ENCODE measurements around the gene TOB1. TPM values are rescaled to one million over a fixed set of nuclear protein-coding genes. Genes with fewer than 3 reads are reported as not detected.

TOB1 gene
- total RNA-seq, 1 experiment from 2014 or later = 86.0 TPM

GRCh38 chr17:50893183-50893993 lies 27.2 kb upstream of the TOB1 start:
- intact Hi-C loops (cut with micrococcal nuclease) = no loop called here
- peak; percentile 17; the same call in 1 of the 2 replicates for TF ChIP-seq POLR2AphosphoS5 (IDR thresholded peaks at IDR 0.05; ENCODE audit: low read depth, low read length)
- peak; percentile 71 for TF ChIP-seq JUND (IDR thresholded peaks at IDR 0.05)
- TF ChIP-seq EZH2phosphoT487 (IDR thresholded peaks at IDR 0.05; ENCODE audit: borderline replicate concordance) = no peak
- no peak for TF ChIP-seq YY1 (IDR thresholded peaks at IDR 0.05; ENCODE audit: extremely low read depth, insufficient replicate concordance, low read depth, low read length)
- TF ChIP-seq CBX3 (IDR thresholded peaks at IDR 0.05; ENCODE audit: low read depth) = peak; percentile 91
- peak; percentile 98 for TF ChIP-seq MAX (IDR thresholded peaks at IDR 0.05)
- no peak for TF ChIP-seq REST (IDR thresholded peaks at IDR 0.05; ENCODE audit: low read depth)
- TF ChIP-seq ZFX (IDR thresholded peaks at IDR 0.05) = peak; percentile 56
- no peak for TF ChIP-seq ZBTB33 (IDR thresholded peaks at IDR 0.05; ENCODE audit: extremely low read depth, insufficient replicate concordance, low read length)
- no peak for TF ChIP-seq RAD21 (IDR thresholded peaks at IDR 0.05; ENCODE audit: low read depth)
- no peak for TF ChIP-seq ELF1 (IDR thresholded peaks at IDR 0.05; ENCODE audit: borderline replicate concordance, low read depth)
- no peak for TF ChIP-seq EGR1 (IDR thresholded peaks at IDR 0.05; ENCODE audit: low read depth)
- no peak for TF ChIP-seq ZNF274 (IDR thresholded peaks at IDR 0.05; ENCODE audit: low read depth, low read length)
- no peak for TF ChIP-seq POLR2A (IDR thresholded peaks at IDR 0.05; ENCODE audit: borderline replicate concordance, extremely low read depth, insufficient read depth, insufficient read length)
- TF ChIP-seq CTCF (IDR thresholded peaks at IDR 0.05 in 2 of 3, conservative IDR thresholded peaks at IDR 0.05 in 1 of 3; ENCODE audit: borderline replicate concordance in 1 of 3, insufficient read depth in 1 of 3, low read depth in 2 of 3, low read length in 2 of 3) = no peak
- TF ChIP-seq SP1 (IDR thresholded peaks at IDR 0.05; ENCODE audit: low read depth) = peak; percentile 53
- TF ChIP-seq SRF (IDR thresholded peaks at IDR 0.05; ENCODE audit: low read depth) = no peak; the same call in 1 of the 2 replicates
- peak; percentile 38 for TF ChIP-seq TCF7L2 (IDR thresholded peaks at IDR 0.05; ENCODE audit: borderline replicate concordance, extremely low read depth, insufficient read depth, insufficient read length)
- no peak for TF ChIP-seq EZH2 (IDR thresholded peaks at IDR 0.05)

More at GRCh38 chr17:50893183-50893993, 27.2 kb upstream of the TOB1 start:
- H3K79me2 ChIP-seq (ENCODE audit: insufficient read depth, low read length) = no peaks in the 10 kb centered on the region
- no peaks in the 10 kb centered on the region for H3K9me2 ChIP-seq (ENCODE audit: insufficient read depth)
- ChIA-PET POLR2A (interaction anchor here (11.1 kb wide), 1 partner anchor 27 kb away, joined by 89 read pairs; the partner anchor contains the start of gene TOB1), CTCF (interaction anchor here (1.3 kb wide), 2 partner anchors 51 to 58 kb away, joined by 3 to 4 read pairs; no protein-coding TSS in a partner anchor), RAD21 (ENCODE audit: low non-redundant PET in 1 of 2, low total read pairs in 2 of 2, uncharacterized antibody in 2 of 2, unreplicated experiment in 2 of 2) (no interaction called here)
- peak overlapping the region; percentile 90 for H2AFZ ChIP-seq (ENCODE audit: low read depth, low read length, poor library complexity, severe bottlenecking)
- peak; percentile 77 for ATAC-seq
- H3K36me3 ChIP-seq (ENCODE audit: control insufficient read depth in 1 of 2, insufficient read depth in 2 of 2, low read length in 2 of 2) = no peaks in the 10 kb centered on the region
- peak; percentile 71 for DNase-seq (ENCODE audit: low read depth, low spot score)
- H3K4me3 ChIP-seq (replicated peaks in 1 of 2; ENCODE audit: low read depth in 1 of 2, low read length in 2 of 2) = peak overlapping the region in 1 of 2 experiments; percentile 10; a peak in 1 of 4 replicates
- H3K27me3 ChIP-seq (ENCODE audit: insufficient read depth, low read length) = no peaks in the 10 kb centered on the region
- H4K20me1 ChIP-seq (ENCODE audit: insufficient read depth) = no peaks in the 10 kb centered on the region
- peak overlapping the region; percentile 50 for H3K4me2 ChIP-seq (ENCODE audit: low read length)
- no TSS peak for BruUV-seq (replicated peaks)
- H3K4me1 ChIP-seq (ENCODE audit: control insufficient read depth in 1 of 2, insufficient read depth in 2 of 2, low read length in 2 of 2) = peaks cover 34 to 43% of the 10 kb centered on the region in 2 experiments
- H3K27ac ChIP-seq (ENCODE audit: low read depth, low read length) = peak overlapping the region; percentile 53
- H3K9ac ChIP-seq (ENCODE audit: low read length) = peak overlapping the region; percentile 14; the same call in 1 of the 2 replicates
- no peaks in the 10 kb centered on the region for H3K9me3 ChIP-seq (ENCODE audit: control insufficient read depth in 1 of 2, insufficient read depth in 1 of 2, low read depth in 1 of 2, low read length in 2 of 2)
